ENCODE data around the gene KIFAP3. TPM values are rescaled to one million over a fixed set of nuclear protein-coding genes. Genes with fewer than 3 reads are reported as not detected.
A peak's percentile ranks its signal among the peaks of the same experiment; 100 is the strongest.
"Not testable (repeated sequence)": the region's sequence is repeated elsewhere in the genome, so short reads cannot be mapped to it uniquely, and the experiment has no call there.

KIFAP3 gene
- total RNA-seq, 1 experiment from 2014 or later, result 29.2 TPM

GRCh38 chr1:170017478-170017877, 57.0 kb downstream of the KIFAP3 start:
- Mint-ChIP-seq H3K4me3 (ENCODE audit: unreplicated experiment) (no peak overlapping the region), H3K9me3 (ENCODE audit: unreplicated experiment) (peaks cover 8% of the 10 kb centered on the region), H3K4me1 (ENCODE audit: insufficient read depth, unreplicated experiment) (no peaks in the 10 kb centered on the region), H3K27ac (ENCODE audit: low read depth, unreplicated experiment) (no peak overlapping the region), H3K36me3 (ENCODE audit: insufficient read depth, unreplicated experiment) (peaks cover 24% of the 10 kb centered on the region), H3K27me3 (ENCODE audit: insufficient read depth, unreplicated experiment) (no peaks in the 10 kb centered on the region)
- no TSS peak for BruUV-seq (replicated peaks)
- DNase-seq (ENCODE audit: unreplicated experiment), result no peak
- no peak for TF ChIP-seq CTCF (IDR thresholded peaks at IDR 0.05; ENCODE audit: unreplicated experiment)
- ChIA-PET POLR2A (interaction anchor here (1.1 kb wide), 1 partner anchor 57 kb away, joined by 4 read pairs; the partner anchor contains the start of gene KIFAP3), CTCF (no interaction called here)
- intact Hi-C loops (cut with micrococcal nuclease), result no loop called here

GRCh38 chr1:170012920-170013319, 61.6 kb downstream of the KIFAP3 start:
- ChIA-PET POLR2A (no interaction called here), CTCF (interaction anchor here (0.5 to 0.6 kb wide), 2 partner anchors 15 to 113 kb away, joined by 3 read pairs; no protein-coding TSS in a partner anchor)
- Mint-ChIP-seq H3K27me3 (ENCODE audit: insufficient read depth, unreplicated experiment) (no peaks in the 10 kb centered on the region), H3K36me3 (ENCODE audit: insufficient read depth, unreplicated experiment) (peaks cover 19% of the 10 kb centered on the region), H3K9me3 (ENCODE audit: unreplicated experiment) (no peaks in the 10 kb centered on the region), H3K4me1 (ENCODE audit: insufficient read depth, unreplicated experiment) (no peaks in the 10 kb centered on the region), H3K27ac (ENCODE audit: low read depth, unreplicated experiment) (no peak overlapping the region), H3K4me3 (ENCODE audit: unreplicated experiment) (no peak overlapping the region)
- intact Hi-C loops (cut with micrococcal nuclease), result loop anchor here (5.0 kb wide), 1 partner anchor 869 kb away; no protein-coding TSS in a partner anchor
- no peak for TF ChIP-seq CTCF (IDR thresholded peaks at IDR 0.05; ENCODE audit: unreplicated experiment)
- no TSS peak for BruUV-seq (replicated peaks)
- no peak for DNase-seq (ENCODE audit: unreplicated experiment)

GRCh38 chr1:170010443-170010842, 64.1 kb downstream of the KIFAP3 start:
- Mint-ChIP-seq H3K27ac (ENCODE audit: low read depth, unreplicated experiment) (no peak overlapping the region), H3K27me3 (ENCODE audit: insufficient read depth, unreplicated experiment) (no peaks in the 10 kb centered on the region), H3K9me3 (ENCODE audit: unreplicated experiment) (no peaks in the 10 kb centered on the region), H3K36me3 (ENCODE audit: insufficient read depth, unreplicated experiment) (peaks cover 3% of the 10 kb centered on the region), H3K4me1 (ENCODE audit: insufficient read depth, unreplicated experiment) (no peaks in the 10 kb centered on the region), H3K4me3 (ENCODE audit: unreplicated experiment) (no peak overlapping the region)
- CTCF ChIA-PET, result interaction anchor here (0.6 to 1.5 kb wide), 8 partner anchors 16 to 920 kb away, joined by 3 to 6 read pairs (median 4); partner anchors contain the start of gene GORAB
- peak; percentile 74 for DNase-seq (ENCODE audit: unreplicated experiment)
- intact Hi-C loops (cut with micrococcal nuclease), result loop anchor here (1.0 to 5.0 kb wide), 6 partner anchors 64 to 919 kb away; partner anchors contain the start of gene KIFAP3
- peak; percentile 54 for TF ChIP-seq CTCF (IDR thresholded peaks at IDR 0.05; ENCODE audit: unreplicated experiment)
- BruUV-seq (replicated peaks), result no TSS peak
- POLR2A ChIA-PET, result no interaction called here

GRCh38 chr1:170009551-170009950, 64.9 kb downstream of the KIFAP3 start:
- no peaks in the 10 kb centered on the region for H3K36me3 Mint-ChIP-seq (ENCODE audit: insufficient read depth, unreplicated experiment)
- no peak for DNase-seq (ENCODE audit: unreplicated experiment)
- no peak overlapping the region for H3K4me3 Mint-ChIP-seq (ENCODE audit: unreplicated experiment)
- CTCF ChIA-PET, result interaction anchor here (0.6 kb wide), 1 partner anchor 157 kb away, joined by 3 read pairs; no protein-coding TSS in a partner anchor
- TF ChIP-seq CTCF (IDR thresholded peaks at IDR 0.05; ENCODE audit: unreplicated experiment), result no peak
- no peak overlapping the region for H3K27ac Mint-ChIP-seq (ENCODE audit: low read depth, unreplicated experiment)
- POLR2A ChIA-PET, result no interaction called here
- no peaks in the 10 kb centered on the region for H3K27me3 Mint-ChIP-seq (ENCODE audit: insufficient read depth, unreplicated experiment)
- H3K9me3 Mint-ChIP-seq (ENCODE audit: unreplicated experiment), result no peaks in the 10 kb centered on the region
- H3K4me1 Mint-ChIP-seq (ENCODE audit: insufficient read depth, unreplicated experiment), result no peaks in the 10 kb centered on the region
- intact Hi-C loops (cut with micrococcal nuclease), result loop anchor here (10.0 kb wide), 1 partner anchor 535 kb away; no protein-coding TSS in a partner anchor
- no TSS peak for BruUV-seq (replicated peaks)

- H3K4me3 Mint-ChIP-seq (ENCODE audit: unreplicated experiment); DNase-seq (ENCODE audit: unreplicated experiment); H3K9me3 Mint-ChIP-seq (ENCODE audit: unreplicated experiment); H3K36me3 Mint-ChIP-seq (ENCODE audit: insufficient read depth, unreplicated experiment); H3K27ac Mint-ChIP-seq (ENCODE audit: low read depth, unreplicated experiment); POLR2A ChIA-PET; H3K27me3 Mint-ChIP-seq (ENCODE audit: insufficient read depth, unreplicated experiment); BruUV-seq (replicated peaks); H3K4me1 Mint-ChIP-seq (ENCODE audit: insufficient read depth, unreplicated experiment): not testable (repeated sequence)
- intact Hi-C loops (cut with micrococcal nuclease), result loop anchor here (10.0 kb wide), 1 partner anchor 536 kb away; no protein-coding TSS in a partner anchor
- CTCF ChIA-PET, result interaction anchor here (0.7 kb wide), 1 partner anchor 485 kb away, joined by 3 read pairs; no protein-coding TSS in a partner anchor
Observed at GRCh38 chr1:170008745-170009144, 65.8 kb downstream of the KIFAP3 start.

GRCh38 chr1:170003270-170003835, 71.1 kb downstream of the KIFAP3 start:
- H3K27me3 Mint-ChIP-seq (ENCODE audit: insufficient read depth, unreplicated experiment); H3K27ac Mint-ChIP-seq (ENCODE audit: low read depth, unreplicated experiment); BruUV-seq (replicated peaks); H3K4me3 Mint-ChIP-seq (ENCODE audit: unreplicated experiment); H3K36me3 Mint-ChIP-seq (ENCODE audit: insufficient read depth, unreplicated experiment); DNase-seq (ENCODE audit: unreplicated experiment); H3K9me3 Mint-ChIP-seq (ENCODE audit: unreplicated experiment); POLR2A ChIA-PET; H3K4me1 Mint-ChIP-seq (ENCODE audit: insufficient read depth, unreplicated experiment): not testable (repeated sequence)
- CTCF ChIA-PET, result interaction anchor here (0.5 to 1.1 kb wide), 4 partner anchors 17 to 682 kb away, joined by 3 read pairs; no protein-coding TSS in a partner anchor
- intact Hi-C loops (cut with micrococcal nuclease), result loop anchor here (10.0 kb wide), 1 partner anchor 541 kb away; no protein-coding TSS in a partner anchor

Measured in MCF 10A (cell line).